HTERT RPE-1 (cell line): Measurements from ENCODE around the gene ITGB2.
"Not testable (repeated sequence)": the region's sequence is repeated elsewhere in the genome, so short reads cannot be mapped to it uniquely, and the experiment has no call there.

Experiments used
- in situ Hi-C: fragments of 300-500 bp; cut with MboI; formaldehyde crosslinking; loops from 4 replicates; pipeline ENCODE4 v1.14.3; 2020; ENCODE audit warnings: low sequenced_read_pairs

Gene ITGB2

GRCh38 chr21:44887126-44887806 is 33.4 kb downstream of the ITGB2 start:
- in situ Hi-C loops, result no loop called here

GRCh38 chr21:44886113-44887075 is 34.3 kb downstream of the ITGB2 start:
- in situ Hi-C loops, result no loop called here

GRCh38 chr21:44885615-44886014 is 35.1 kb downstream of the ITGB2 start:
- in situ Hi-C loops, result no loop called here

- in situ Hi-C loops, result no loop called here
These were observed 36.6 kb downstream of the ITGB2 start for GRCh38 chr21:44884097-44884496.

- in situ Hi-C loops, result no loop called here
These were observed 37.4 kb downstream of the ITGB2 start for GRCh38 chr21:44883250-44883649.

- in situ Hi-C loops, result no loop called here
These were observed 39.4 kb downstream of the ITGB2 start for GRCh38 chr21:44881198-44881872.

- in situ Hi-C loops, result no loop called here
These were observed 40.1 kb downstream of the ITGB2 start for GRCh38 chr21:44880405-44881197.

- in situ Hi-C loops, result not testable (repeated sequence)
These were observed 41.5 kb downstream of the ITGB2 start for GRCh38 chr21:44879238-44879637.

GRCh38 chr21:44878053-44878982 is 42.4 kb downstream of the ITGB2 start:
- in situ Hi-C loops, result no loop called here

- in situ Hi-C loops, result no loop called here
These were observed 43.7 kb downstream of the ITGB2 start for GRCh38 chr21:44876849-44877575.

GRCh38 chr21:44875316-44875700 is 45.4 kb downstream of the ITGB2 start:
- in situ Hi-C loops, result no loop called here

GRCh38 chr21:44874497-44875315 is 46.0 kb downstream of the ITGB2 start:
- in situ Hi-C loops, result no loop called here

GRCh38 chr21:44874240-44874496 is 46.5 kb downstream of the ITGB2 start:
- in situ Hi-C loops, result no loop called here

- in situ Hi-C loops, result no loop called here
These were observed 47.1 kb downstream of the ITGB2 start, which contains the start of gene PTTG1IP for GRCh38 chr21:44873356-44874239. PTTG1IP (minus strand) TSS chr21:44873690; CDS start chr21:44873616, 74 bp downstream.

- in situ Hi-C loops, result no loop called here
These were observed 47.9 kb downstream of the ITGB2 start for GRCh38 chr21:44872649-44873355.

GRCh38 chr21:44872323-44872648 is 48.4 kb downstream of the ITGB2 start:
- in situ Hi-C loops, result no loop called here
